Mucosa of descending colon (tissue), 3 donors: Measurements from ENCODE around the gene PLXNA3. TPM values are rescaled to one million over a fixed set of nuclear protein-coding genes. Genes with fewer than 3 reads are reported as not detected.
A peak's percentile ranks its signal among the peaks of the same experiment; 100 is the strongest.

Experiments
- ATAC-seq: fragments of 200-7000 bp; cut with Tn5 transposase; one replicate; pipeline ENCODE4 v1.9.1; 2020; ENCODE audit warnings: mild to moderate bottlenecking, moderate library complexity
- DNase-seq, 3 donors: peaks; one replicate each; pipeline ENCODE4 v3.0.0-alpha.2; 2020
- H3K36me3 ChIP-seq: fragments of 200-600 bp; one replicate; pipeline ENCODE4 v1.8.0; 2021; ENCODE audit warnings: low read depth, mild to moderate bottlenecking
- H3K4me1 ChIP-seq: fragments of 200-600 bp; one replicate; pipeline ENCODE4 v1.8.0; 2021; ENCODE audit warnings: low read depth, mild to moderate bottlenecking
- H3K4me3 ChIP-seq: fragments of 200-600 bp; one replicate; pipeline ENCODE4 v1.8.0; 2021; ENCODE audit warnings: mild to moderate bottlenecking
- H3K9me3 ChIP-seq: fragments of 200-600 bp; one replicate; pipeline ENCODE4 v1.8.0; 2021; ENCODE audit warnings: mild to moderate bottlenecking
- intact Hi-C, 2 donors: fragments of 100-400 bp; cut with DNase I in 1 of 2; cut with micrococcal nuclease in 1 of 2; formaldehyde crosslinking; loops; one replicate each; pipeline versions ENCODE4 v1.11.0 to v1.11.1; 2022; cut with DNase I, micrococcal nuclease
- total RNA-seq, 3 donors: library from RNA; stranded (reverse); fragmentation: NEBNext Ultra II Directional in 2 of 3; extraction: Animal tissue kit (Norgen Biotek cat#: 25700) in 2 of 3; gene quantifications; one replicate each; pipeline versions ENCODE4 v1.2.1 to v1.2.4, GENCODE V29; 2021 to 2023
- TF ChIP-seq, protein P1 (sequence below): fragments of 200-600 bp; IDR thresholded peaks from one replicate; pipeline ENCODE4 v1.8.0; 2022; ENCODE audit warnings: antibody characterized with exemption, mild to moderate bottlenecking
- donor health status: DM: no; HTN: no; CAD: no; lungs with moderate emphysema.
- donor health status: DM: no; HTN: no; CAD: no.
- donor health status: DM: no; HTN: yes; CAD: no.

Gene PLXNA3
- total RNA-seq, 3 donors from 2014 or later: 24.8 to 66.1 (median 51.7) TPM

- Histone ChIP-seq H3K9me3 (no peaks in the 10 kb centered on the region), H3K36me3 (no peaks in the 10 kb centered on the region), H3K4me3 (no peak overlapping the region), H3K4me1 (no peaks in the 10 kb centered on the region)
- ATAC-seq (no peak), DNase-seq (peak in 1 of 3 donors; percentile 55)
- TF ChIP-seq, protein P1, sequence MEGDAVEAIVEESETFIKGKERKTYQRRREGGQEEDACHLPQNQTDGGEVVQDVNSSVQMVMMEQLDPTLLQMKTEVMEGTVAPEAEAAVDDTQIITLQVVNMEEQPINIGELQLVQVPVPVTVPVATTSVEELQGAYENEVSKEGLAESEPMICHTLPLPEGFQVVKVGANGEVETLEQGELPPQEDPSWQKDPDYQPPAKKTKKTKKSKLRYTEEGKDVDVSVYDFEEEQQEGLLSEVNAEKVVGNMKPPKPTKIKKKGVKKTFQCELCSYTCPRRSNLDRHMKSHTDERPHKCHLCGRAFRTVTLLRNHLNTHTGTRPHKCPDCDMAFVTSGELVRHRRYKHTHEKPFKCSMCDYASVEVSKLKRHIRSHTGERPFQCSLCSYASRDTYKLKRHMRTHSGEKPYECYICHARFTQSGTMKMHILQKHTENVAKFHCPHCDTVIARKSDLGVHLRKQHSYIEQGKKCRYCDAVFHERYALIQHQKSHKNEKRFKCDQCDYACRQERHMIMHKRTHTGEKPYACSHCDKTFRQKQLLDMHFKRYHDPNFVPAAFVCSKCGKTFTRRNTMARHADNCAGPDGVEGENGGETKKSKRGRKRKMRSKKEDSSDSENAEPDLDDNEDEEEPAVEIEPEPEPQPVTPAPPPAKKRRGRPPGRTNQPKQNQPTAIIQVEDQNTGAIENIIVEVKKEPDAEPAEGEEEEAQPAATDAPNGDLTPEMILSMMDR: no peak
- intact Hi-C loops: no loop called here
Observed at GRCh38 chrX:154431341-154431740, 26.7 kb upstream of the PLXNA3 start.

DNA sequence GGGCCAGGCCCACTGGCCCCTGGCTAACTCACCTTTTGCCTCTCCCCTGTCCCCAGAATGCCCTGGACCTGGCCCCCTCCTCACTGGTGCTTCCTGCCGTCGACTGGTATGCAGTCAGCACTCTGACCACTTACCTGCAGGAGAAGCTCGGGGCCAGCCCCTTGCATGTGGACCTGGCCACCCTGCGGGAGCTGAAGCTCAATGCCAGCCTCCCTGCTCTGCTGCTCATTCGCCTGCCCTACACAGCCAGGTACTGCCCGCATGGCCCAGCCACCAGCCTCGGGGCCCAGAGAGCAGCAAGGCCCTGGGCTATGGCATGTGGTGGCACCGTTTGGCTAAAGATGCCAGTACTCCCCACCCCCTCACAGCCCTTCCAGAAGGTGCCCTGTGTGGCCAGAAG lies 25.9 kb upstream of the PLXNA3 start:
- Histone ChIP-seq H3K4me1 (no peaks in the 10 kb centered on the region), H3K36me3 (no peaks in the 10 kb centered on the region), H3K9me3 (no peaks in the 10 kb centered on the region), H3K4me3 (no peak overlapping the region)
- DNase-seq (no peak), ATAC-seq (no peak)
- TF ChIP-seq, protein P1: no peak
- intact Hi-C loops: no loop called here

DNA sequence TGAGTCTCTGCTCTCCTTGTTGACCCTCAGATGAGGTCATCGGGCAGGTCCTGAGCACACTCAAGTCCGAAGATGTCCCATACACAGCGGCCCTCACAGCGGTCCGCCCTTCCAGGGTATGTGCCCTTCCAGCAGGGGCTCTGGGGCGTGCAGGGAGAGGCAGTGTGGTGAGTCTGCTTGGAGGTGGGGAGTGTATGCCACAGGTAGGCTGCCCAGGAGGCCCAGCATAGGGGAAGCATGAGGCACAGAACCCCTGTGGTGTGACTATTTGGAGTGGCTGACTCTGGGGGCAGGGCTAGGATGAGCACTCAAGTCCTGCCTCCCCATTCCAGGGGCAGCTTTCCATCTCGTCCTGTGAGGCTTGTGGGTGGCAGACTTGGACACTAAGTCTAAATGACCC lies 24.5 kb upstream of the PLXNA3 start:
- Histone ChIP-seq H3K4me1 (no peaks in the 10 kb centered on the region), H3K9me3 (no peaks in the 10 kb centered on the region), H3K4me3 (no peak overlapping the region), H3K36me3 (no peaks in the 10 kb centered on the region)
- TF ChIP-seq, protein P1: no peak
- intact Hi-C loops: no loop called here
- DNase-seq (no peak), ATAC-seq (no peak)

DNA sequence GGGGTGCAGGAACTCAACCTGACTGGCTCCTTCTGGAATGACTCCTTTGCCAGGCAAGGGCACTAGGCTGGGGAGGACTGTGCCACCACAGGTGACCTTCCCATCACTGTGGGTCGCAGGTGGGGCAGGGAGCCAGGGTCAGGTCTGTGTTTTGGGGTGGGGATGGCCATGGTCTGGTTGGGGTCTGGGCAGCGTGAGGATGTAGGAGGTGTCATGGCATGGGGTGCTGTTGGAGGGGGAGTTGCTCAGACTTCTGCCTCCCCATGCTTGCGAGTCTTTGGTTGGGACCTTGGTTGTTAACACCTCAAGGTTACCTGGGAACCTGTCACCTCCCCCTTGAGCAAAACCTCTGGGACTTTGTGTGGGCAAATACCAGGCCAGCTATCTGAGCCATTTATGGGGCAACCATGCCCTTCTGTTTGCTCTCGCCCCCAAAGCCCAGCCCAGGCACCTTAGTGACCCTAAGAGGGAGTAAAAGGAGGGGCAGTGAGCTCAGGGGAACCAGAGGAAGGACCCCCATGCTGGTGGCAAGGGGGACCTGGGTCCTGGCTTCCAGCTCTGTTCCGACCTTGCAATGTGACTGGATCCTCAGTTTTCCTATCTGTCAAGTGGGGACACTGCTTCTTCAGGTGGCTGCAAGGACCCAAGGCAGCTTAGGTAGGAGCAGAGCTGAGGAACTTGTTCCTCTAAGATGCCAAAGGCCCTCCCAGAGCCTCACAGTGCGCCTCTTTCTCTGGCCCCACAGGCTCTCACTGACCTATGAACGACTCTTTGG lies 23.5 kb upstream of the PLXNA3 start:
- no peak overlapping the region for H3K4me3 ChIP-seq
- no peak for ATAC-seq
- intact Hi-C loops: no loop called here
- TF ChIP-seq, protein P1: no peak
- DNase-seq: no peak
- H3K4me1 ChIP-seq: no peaks in the 10 kb centered on the region
- H3K9me3 ChIP-seq: no peaks in the 10 kb centered on the region
- H3K36me3 ChIP-seq: no peaks in the 10 kb centered on the region

DNA sequence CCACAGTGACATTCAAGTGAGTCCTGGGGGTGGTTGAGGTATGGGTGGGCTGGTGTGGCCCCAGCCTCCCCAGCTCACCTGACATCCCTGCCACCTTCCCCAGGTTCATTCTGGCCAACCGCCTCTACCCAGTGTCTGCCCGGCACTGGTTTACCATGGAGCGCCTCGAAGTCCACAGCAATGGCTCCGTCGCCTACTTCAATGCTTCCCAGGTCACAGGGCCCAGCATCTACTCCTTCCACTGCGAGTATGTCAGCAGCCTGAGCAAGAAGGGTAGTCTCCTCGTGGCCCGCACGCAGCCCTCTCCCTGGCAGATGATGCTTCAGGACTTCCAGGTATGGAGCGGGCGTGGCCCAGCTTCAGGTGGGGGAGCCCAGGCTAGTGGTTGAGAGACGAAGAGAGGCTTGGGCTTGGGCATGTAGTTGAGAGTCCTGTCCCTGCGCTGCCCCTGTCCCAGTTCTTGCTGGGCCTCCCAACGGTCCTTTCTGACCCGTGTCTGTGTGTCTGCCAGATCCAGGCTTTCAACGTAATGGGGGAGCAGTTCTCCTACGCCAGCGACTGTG lies 22.8 kb upstream of the PLXNA3 start:
- no peak for ATAC-seq
- no peaks in the 10 kb centered on the region for H3K4me1 ChIP-seq
- H3K4me3 ChIP-seq: no peak overlapping the region
- H3K9me3 ChIP-seq: no peaks in the 10 kb centered on the region
- H3K36me3 ChIP-seq: no peaks in the 10 kb centered on the region
- intact Hi-C loops: no loop called here
- TF ChIP-seq, protein P1: no peak
- no peak for DNase-seq
